Skin of body (tissue), 2 donors: ENCODE results near the gene PIK3CD. TPM values are rescaled to one million over a fixed set of nuclear protein-coding genes. Genes with fewer than 3 reads are reported as not detected.
"Not testable (repeated sequence)": the region's sequence is repeated elsewhere in the genome, so short reads cannot be mapped to it uniquely, and the experiment has no call there.

Experiments
- DNase-seq: peaks from one replicate; lab custom pipeline; 2025; lab: John Stamatoyannopoulos, UW
- total RNA-seq: library from RNA; depleted of rRNA; stranded (reverse); fragments of >200 nt; gene quantifications from one replicate; pipeline ENCODE4 v1.2.3, GENCODE V29; 2014

Gene PIK3CD
- total RNA-seq, 1 donor from 2014 or later = 3.8 TPM

DNA sequence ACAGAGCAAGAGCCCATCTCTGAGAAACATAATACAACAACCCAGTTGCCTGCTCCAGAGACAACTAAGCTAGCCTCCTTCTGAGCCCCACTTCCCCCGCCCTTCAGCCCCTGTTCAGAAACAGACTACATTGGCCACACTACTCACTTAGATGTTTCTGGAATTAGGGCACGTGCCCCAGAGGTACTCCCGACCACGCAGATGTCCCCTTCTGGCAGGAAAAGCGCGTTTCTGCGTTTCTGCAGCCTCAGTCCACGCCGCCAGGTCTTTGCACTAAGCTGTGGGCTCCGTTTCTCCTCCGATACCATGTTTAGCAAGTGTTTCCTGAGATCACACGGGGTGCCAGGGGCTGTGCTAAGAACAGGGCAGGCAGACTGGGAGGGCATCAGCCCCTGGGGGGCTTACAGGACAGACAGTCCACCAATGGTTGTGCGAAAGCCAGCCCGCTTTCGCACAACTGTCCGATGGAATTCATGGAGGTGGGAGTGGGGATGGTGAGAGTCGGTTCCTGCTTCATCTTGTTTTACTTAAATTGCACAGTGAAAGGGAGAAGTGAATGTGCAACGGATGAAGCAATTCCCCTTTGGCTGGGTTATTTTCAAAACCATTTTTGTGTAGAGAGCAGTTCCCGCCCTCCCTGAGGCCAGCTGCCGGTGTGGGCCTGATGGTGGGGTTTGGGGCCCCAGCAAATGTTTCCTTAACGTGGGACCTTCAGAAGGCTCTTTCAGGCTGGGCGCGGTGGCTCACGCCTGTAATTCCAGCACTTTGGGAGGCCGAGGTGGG, 2.7 kb downstream of the PIK3CD start:
- no peak for DNase-seq

DNA sequence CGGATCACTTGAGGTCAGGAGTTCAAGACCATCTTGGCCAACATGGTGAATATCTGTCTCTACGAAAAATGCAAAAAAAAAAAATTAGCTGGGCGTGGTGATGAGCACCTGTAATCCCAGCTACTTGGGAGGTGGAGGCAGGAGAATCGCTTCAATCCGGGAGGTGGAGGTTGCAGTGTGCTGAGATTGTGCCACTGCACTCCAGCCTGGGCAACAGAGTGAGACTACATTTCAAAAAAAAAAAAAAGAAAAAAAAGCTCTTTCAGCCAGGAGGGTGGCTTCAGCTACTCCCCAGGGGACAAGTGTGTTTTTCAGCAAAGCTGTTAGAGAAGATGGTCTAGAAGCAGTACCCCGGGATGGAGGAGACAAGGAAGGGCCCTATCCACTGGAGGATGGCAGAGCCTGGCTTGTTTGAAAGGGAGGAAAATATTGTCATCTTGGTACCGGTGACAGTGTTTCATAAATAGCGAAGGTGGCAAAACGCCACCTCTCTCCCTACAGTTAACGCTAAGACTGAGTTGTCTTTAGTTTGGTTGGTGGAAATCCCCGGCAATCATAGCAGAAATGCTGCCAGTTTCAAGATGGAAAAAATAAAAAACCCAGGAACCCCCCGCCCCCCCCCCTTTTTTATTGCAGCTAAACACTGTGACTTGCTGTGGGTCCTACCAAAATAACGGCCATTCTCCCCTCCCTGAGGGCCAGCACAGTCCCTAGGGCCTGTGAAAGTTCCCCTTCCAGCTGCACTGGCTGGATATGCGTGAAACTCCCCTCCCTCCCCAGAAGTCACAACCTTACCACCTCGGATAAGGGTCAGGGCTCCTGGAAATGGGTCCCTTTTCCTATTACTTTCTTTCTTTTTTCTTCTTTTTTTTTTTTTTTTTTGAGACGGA, 3.5 kb downstream of the PIK3CD start:
- no peak for DNase-seq

DNA sequence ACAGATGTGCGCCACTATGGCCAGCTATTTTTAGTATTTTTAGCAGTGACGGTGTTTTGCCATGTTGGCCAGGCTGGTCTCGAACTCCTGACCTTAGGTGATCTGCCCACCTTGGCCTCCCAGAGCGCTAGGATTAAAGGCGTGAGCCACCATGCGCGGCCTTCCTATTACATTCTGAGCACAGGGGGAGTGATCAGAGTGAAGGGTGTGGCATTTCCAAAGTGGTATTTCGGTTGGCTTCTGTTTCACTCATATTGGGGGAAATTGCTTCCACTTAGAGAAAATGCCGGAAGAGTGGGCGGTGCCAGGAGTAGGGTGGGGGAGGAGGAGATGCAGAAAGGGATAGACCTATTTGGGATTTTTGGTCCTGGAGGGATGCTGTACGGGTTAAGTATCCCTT, 4.3 kb downstream of the PIK3CD start:
- no peak for DNase-seq

GRCh38 chr1:9657521-9658032, 6.0 kb downstream of the PIK3CD start:
- no peak for DNase-seq

GRCh38 chr1:9658199-9658598, 6.7 kb downstream of the PIK3CD start:
- no peak for DNase-seq

DNA sequence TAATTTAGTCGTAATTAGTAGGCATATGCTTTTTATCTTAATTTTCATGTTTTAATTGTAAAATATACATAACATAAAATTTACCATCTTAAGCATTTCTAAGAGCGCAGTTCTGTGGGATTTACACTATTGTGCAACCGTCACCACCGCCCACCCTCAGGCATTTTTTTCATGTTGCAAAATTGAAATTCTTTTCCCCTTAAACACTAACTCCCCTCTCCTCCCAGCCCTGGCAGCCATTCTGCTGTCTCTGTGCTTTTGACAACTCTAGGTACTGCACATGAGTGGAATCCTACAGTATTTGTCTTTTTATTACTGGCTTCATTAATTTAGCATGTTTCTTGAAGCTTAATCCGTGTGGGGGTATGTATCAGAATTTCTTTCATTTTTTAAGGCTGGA, 7.8 kb downstream of the PIK3CD start:
- DNase-seq = peak; percentile 13

- DNase-seq = no peak
Observed at GRCh38 chr1:9663257-9663656, 11.7 kb downstream of the PIK3CD start.

DNA sequence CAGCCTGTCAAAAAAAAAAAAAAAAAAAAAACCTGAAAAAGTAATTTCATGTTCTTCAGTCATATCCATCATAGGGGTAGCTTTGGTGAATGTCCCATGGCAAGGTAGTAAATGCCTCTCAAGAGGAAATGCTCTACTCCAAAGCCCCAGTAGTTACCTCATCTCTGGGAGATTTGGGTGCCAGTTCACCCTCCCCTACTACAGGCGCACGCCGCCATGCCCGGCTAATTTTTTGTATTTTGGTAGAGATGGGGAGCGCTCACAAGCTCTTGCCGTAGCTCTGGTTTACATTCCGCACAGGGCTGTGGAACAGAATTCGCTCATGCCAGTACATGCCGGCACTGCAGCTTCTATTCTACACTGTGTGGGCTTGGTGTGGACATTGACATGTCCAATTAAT, 13.7 kb downstream of the PIK3CD start:
- no peak for DNase-seq

DNA sequence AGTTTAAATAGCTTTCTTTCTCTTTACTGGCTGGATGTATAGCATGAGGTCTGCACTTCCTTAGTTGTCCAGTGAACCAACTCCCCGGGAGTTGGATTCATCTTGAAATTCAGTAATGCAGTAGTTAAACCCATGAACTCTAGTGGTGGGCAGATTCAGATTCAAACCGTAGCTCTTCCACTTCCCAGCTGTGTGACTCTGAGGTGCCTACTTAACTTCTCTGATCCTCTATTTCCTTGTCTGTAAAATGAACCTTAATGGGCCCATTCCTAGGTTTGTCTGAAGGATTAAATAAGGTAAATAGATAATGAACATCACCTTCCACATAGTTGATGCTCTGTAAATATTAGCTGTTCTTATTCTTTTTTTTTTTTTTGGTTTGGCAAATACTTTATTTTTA, 16.5 kb downstream of the PIK3CD start:
- DNase-seq = no peak

GRCh38 chr1:9670085-9670484, 18.6 kb downstream of the PIK3CD start:
- no peak for DNase-seq

- DNase-seq = no peak
Observed at GRCh38 chr1:9671377-9672140, 20.0 kb downstream of the PIK3CD start.

- DNase-seq = no peak
Observed at GRCh38 chr1:9672444-9672843, 20.9 kb downstream of the PIK3CD start.

GRCh38 chr1:9675393-9675792, 23.9 kb downstream of the PIK3CD start:
- no peak for DNase-seq

- not testable (repeated sequence) for DNase-seq
Observed at GRCh38 chr1:9676128-9676527, 24.6 kb downstream of the PIK3CD start.

- peak; percentile 31 for DNase-seq
Observed at GRCh38 chr1:9676815-9677393, 25.4 kb downstream of the PIK3CD start.

- DNase-seq = no peak
Observed at GRCh38 chr1:9680091-9680490, 28.6 kb downstream of the PIK3CD start.

DNA sequence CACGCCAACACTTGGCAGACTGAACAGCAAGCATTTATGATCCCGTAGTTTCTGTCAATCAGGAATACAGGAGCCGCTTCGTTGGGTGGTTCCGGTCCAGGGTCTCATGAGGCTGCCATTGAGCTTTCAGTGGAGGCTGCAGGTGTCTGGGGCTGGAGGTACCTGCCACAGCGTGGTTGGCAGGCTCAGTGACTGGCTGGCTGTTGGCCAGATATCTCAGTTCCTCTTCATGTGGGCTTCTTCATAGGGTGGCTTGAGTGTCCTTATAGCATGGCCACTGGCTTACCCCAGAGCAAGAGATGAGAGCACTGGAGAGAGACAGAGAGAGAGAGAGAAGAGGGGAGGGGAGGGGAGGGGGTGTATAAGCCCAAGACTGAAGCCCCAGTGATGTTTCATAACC, 29.3 kb downstream of the PIK3CD start:
- no peak for DNase-seq

DNA sequence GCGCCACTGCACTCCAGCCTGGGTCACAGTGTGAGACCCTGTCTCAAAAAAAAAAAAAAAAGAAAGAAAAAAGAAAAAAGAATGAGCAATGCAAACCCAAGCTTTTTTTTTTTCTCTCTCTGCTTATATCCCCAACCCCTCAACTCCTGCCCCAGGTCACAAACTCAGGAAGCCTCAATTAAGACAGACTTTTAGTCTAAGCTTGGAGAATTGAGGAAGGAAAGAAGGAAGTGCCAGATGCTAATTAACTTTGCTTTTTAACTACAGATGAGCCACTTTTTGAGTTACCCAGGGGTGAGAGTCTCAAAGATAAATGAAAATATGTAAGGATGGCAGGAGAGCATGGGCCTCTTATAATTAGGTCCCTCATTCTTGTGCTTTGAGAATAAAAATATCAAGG, 33.3 kb downstream of the PIK3CD start:
- no peak for DNase-seq

- no peak for DNase-seq
Observed at GRCh38 chr1:9687120-9687873, 35.8 kb downstream of the PIK3CD start.

DNA sequence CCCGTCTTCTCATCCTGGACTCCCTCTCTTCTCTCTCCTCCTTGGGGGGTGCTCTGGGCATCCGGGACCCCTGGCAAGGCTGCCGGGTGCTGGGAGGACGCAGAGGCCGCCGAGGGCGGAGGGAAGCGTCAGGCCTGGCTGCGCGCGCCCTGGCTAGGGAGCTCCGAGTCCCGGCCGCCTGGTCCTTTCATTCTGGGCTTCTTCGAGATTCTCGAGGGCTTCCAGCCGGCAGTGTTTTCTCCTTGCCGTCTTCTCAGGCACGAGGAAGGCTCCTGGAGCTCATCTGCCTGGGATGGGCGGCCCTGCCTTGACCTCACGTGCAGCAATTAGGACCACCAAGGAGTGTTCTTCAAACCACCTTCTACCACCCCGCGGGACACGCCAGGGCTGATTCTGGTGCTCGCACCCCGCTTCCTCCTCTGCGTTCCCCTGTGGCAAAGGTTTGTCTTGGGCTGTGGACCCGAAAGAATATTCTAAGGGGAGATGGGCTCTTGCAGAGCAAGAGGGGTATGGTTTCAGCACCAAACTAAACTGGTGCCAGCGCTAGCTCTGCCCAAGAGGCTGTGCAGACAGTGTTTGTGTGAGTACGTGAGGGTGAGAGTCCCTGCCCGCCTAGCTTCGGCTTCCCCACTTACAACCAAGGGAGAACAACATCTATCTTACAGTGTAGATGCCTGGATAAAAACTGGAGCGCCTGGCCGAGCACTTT, 36.5 kb downstream of the PIK3CD start:
- no peak for DNase-seq
